GM12878 (cell line): Measurements from ENCODE around the gene DCAF6. TPM values are rescaled to one million over a fixed set of nuclear protein-coding genes. Genes with fewer than 3 reads are reported as not detected.

ENCODE experiments used
- ATAC-seq: fragments of 200-7000 bp; cut with Tn5 transposase; 3 replicates; pipeline ENCODE4 v1.9.1; 2020; ENCODE audit warnings: mild to moderate bottlenecking, moderate library complexity
- BruUV-seq: library from RNA; stranded (reverse); fragments of 400-500 nt; replicated peaks from 2 replicates; lab custom pipeline; 2021; lab: Mats Ljungman, UMichigan
- CTCF ChIA-PET: fragments of 300-600 bp; sonication (Branson Sonifier 250); formaldehyde crosslinking; extraction: SDS; loops from one replicate; lab custom pipeline; 2021; ENCODE audit warnings: inconsistent platforms; lab: Yijun Ruan, JAX
- POLR2A ChIA-PET: fragments of 350-600 bp; formaldehyde crosslinking; extraction: SDS; loops from one replicate; lab custom pipeline; 2021; ENCODE audit warnings: inconsistent platforms; lab: Charles Lee
- RAD21 ChIA-PET: fragments of 300-600 bp; sonication (Branson Sonifier 250); formaldehyde crosslinking; loops from one replicate; lab custom pipeline; 2023; ENCODE audit warnings: antibody characterized with exemption; ENCODE audit not compliant: unreplicated experiment; lab: Charles Lee
- SMC1A ChIA-PET: fragments of 300-600 bp; sonication (Branson Sonifier 250); formaldehyde crosslinking; loops from one replicate; lab custom pipeline; 2023; ENCODE audit not compliant: unreplicated experiment, uncharacterized antibody; lab: Charles Lee
- DNase-seq: peaks from one replicate; pipeline ENCODE4 v3.0.0-alpha.2; 2011; ENCODE audit warnings: low read depth, low spot score
- FAIRE-seq: peaks from 3 replicates; lab custom pipeline; 2011; peaks lifted over from hg19 to GRCh38; lab: Jason Lieb, UNC
- H2AFZ ChIP-seq: 2 replicates; pipeline ENCODE4 v1.6.0; 2011; ENCODE audit warnings: low read depth, low read length, control low read depth; ENCODE audit not compliant: control insufficient read depth
- H3K27ac ChIP-seq: 2 replicates; pipeline ENCODE4 v1.5.1; 2011; ENCODE audit warnings: control low read depth; ENCODE audit not compliant: control insufficient read depth, insufficient read depth
- H3K27me3 ChIP-seq, 2 experiments: replicated peaks in 1 of 2; 2 replicates each; pipeline versions ENCODE4 v1.6.0 to v1.6.1; 2011; ENCODE audit warnings: low read length in 1 of 2; ENCODE audit not compliant: control insufficient read depth in 2 of 2, insufficient read depth in 2 of 2
- H3K36me3 ChIP-seq, 2 experiments: 2 replicates each; pipeline ENCODE4 v1.5.1; 2011; ENCODE audit warnings: low read length in 1 of 2; ENCODE audit not compliant: control insufficient read depth in 2 of 2, insufficient read depth in 2 of 2
- H3K4me1 ChIP-seq: 2 replicates; pipeline ENCODE4 v1.6.1; 2011; ENCODE audit warnings: mild to moderate bottlenecking, low read length, moderate library complexity, mixed read lengths; ENCODE audit not compliant: control insufficient read depth, insufficient read depth
- H3K4me2 ChIP-seq: 2 replicates; pipeline ENCODE4 v1.6.0; 2011; ENCODE audit warnings: control low read depth; ENCODE audit not compliant: control insufficient read depth, insufficient read depth
- H3K4me3 ChIP-seq: fragments of 200-600 bp; sonication (generic); 2 replicates; pipeline ENCODE4 v1.5.1; 2016
- H3K79me2 ChIP-seq: 2 replicates; pipeline ENCODE4 v1.6.0; 2011; ENCODE audit warnings: low read length; ENCODE audit not compliant: control insufficient read depth, insufficient read depth
- H3K9ac ChIP-seq: 2 replicates; pipeline ENCODE4 v1.8.0; 2011; ENCODE audit warnings: low read length, control low read depth, mixed read lengths; ENCODE audit not compliant: control insufficient read depth, insufficient read depth
- H3K9me3 ChIP-seq: replicated peaks from 3 replicates; pipeline ENCODE4 v1.5.1; 2011; ENCODE audit warnings: mild to moderate bottlenecking, low read length; ENCODE audit not compliant: control insufficient read depth, insufficient read depth
- H4K20me1 ChIP-seq: 2 replicates; pipeline ENCODE4 v1.6.0; 2011; ENCODE audit not compliant: control insufficient read depth, insufficient read depth
- BHLHE40 ChIP-seq, 2 experiments: fragments of 450-650 bp in 1 of 2; IDR thresholded peaks; 2 replicates each; pipeline ENCODE4 v1.6.1; 2011 to 2017; ENCODE audit warnings: low read depth in 2 of 2, borderline replicate concordance in 1 of 2, improper control_type of control experiment in 1 of 2, low read length in 1 of 2, mild to moderate bottlenecking in 1 of 2
- CEBPB ChIP-seq, 2 experiments: fragments of 150-350 bp in 1 of 2; IDR thresholded peaks; 2 replicates each; pipeline ENCODE4 v1.6.1; 2012 to 2014; ENCODE audit warnings: low read depth in 2 of 2, low read length in 2 of 2, borderline replicate concordance in 1 of 2, inconsistent platforms in 1 of 2
- EED ChIP-seq: sonication (generic); IDR thresholded peaks from 2 replicates; pipeline ENCODE4 v1.6.1; 2016; ENCODE audit warnings: antibody characterized with exemption, low read depth
- FOXK2 ChIP-seq: fragments of 450-650 bp; IDR thresholded peaks from 2 replicates; pipeline ENCODE4 v1.6.1; 2017; ENCODE audit warnings: mild to moderate bottlenecking, moderate library complexity
- IRF3 ChIP-seq: fragments of 450-650 bp; IDR thresholded peaks from 2 replicates; pipeline ENCODE4 v1.6.1; 2014; ENCODE audit warnings: mild to moderate bottlenecking
- MAX ChIP-seq: IDR thresholded peaks from 2 replicates; pipeline ENCODE4 v1.6.1; 2012; ENCODE audit warnings: low read depth, low read length, improper control_type of control experiment
- MEF2B ChIP-seq: fragments of 450-650 bp; IDR thresholded peaks from 2 replicates; pipeline ENCODE4 v1.6.1; 2018; ENCODE audit warnings: mild to moderate bottlenecking, moderate library complexity; ENCODE audit not compliant: partially characterized antibody, poor library complexity, severe bottlenecking
- RELA ChIP-seq: fragments of 450-650 bp; IDR thresholded peaks from 2 replicates; pipeline ENCODE4 v1.8.0; 2014; ENCODE audit warnings: borderline replicate concordance; ENCODE audit not compliant: partially characterized antibody
- SREBF1 ChIP-seq: IDR thresholded peaks from 2 replicates; pipeline ENCODE4 v1.6.1; 2012; ENCODE audit warnings: mild to moderate bottlenecking, low read length
- SUZ12 ChIP-seq: fragments of 200-600 bp; sonication (generic); IDR thresholded peaks from one replicate; pipeline ENCODE4 v1.6.1; 2018; ENCODE audit warnings: antibody characterized with exemption, mild to moderate bottlenecking; ENCODE audit not compliant: unreplicated experiment
- TCF12 ChIP-seq: IDR thresholded peaks from 2 replicates; pipeline ENCODE4 v1.6.1; 2011; ENCODE audit warnings: low read depth, mild to moderate bottlenecking, low read length
- TCF3 ChIP-seq: IDR thresholded peaks from 2 replicates; pipeline ENCODE4 v1.6.1; 2012; ENCODE audit warnings: low read depth, mild to moderate bottlenecking, low read length, borderline replicate concordance; ENCODE audit not compliant: insufficient read depth
- WRNIP1 ChIP-seq: IDR thresholded peaks from 2 replicates; pipeline ENCODE4 v1.6.1; 2011; ENCODE audit warnings: low read depth, low read length, improper control_type of control experiment, borderline replicate concordance
- YY1 ChIP-seq: IDR thresholded peaks from 2 replicates; pipeline ENCODE4 v1.6.1; 2011; ENCODE audit warnings: low read depth, mild to moderate bottlenecking, low read length
- WGBS: methylation state at CpG from one replicate; pipeline ENCODE4 v1.1.6; 2016; ENCODE audit warnings: low lambda C conversion rate; ENCODE audit not compliant: insufficient replicate concordance, insufficient coverage; ENCODE audit errors: missing lambda C conversion rate; 5-methylcytosine and 5-hydroxymethylcytosine counted together
- in situ Hi-C: fragments of 300-500 bp; cut with MboI; formaldehyde crosslinking; loops from 9 replicates; pipeline ENCODE4 v1.14.3; 2018; ENCODE audit warnings: mixed read lengths
- intact Hi-C: fragments of 100-400 bp; cut with micrococcal nuclease; formaldehyde crosslinking; loops from one replicate; pipeline ENCODE4 v1.14.2; 2022; ENCODE audit not compliant: unreplicated experiment
- polyA plus RNA-seq, 11 experiments: library from polyadenylated mRNA; depleted of rRNA in 4 of 11; unstranded in 6 of 11; stranded (reverse) in 5 of 11; fragments of >200 nt; fragmentation: Nextera tagmentation in 4 of 11; fragmentation: Illumina TruSeq in 1 of 11; extraction: Ambion mirVana in 4 of 11; extraction: Trizol in 1 of 11; gene quantifications; 1 replicate in 1 of 11; 2 replicates in 10 of 11; pipeline versions ENCODE4 v1.2.1 to v1.2.3, GENCODE V29; 2011 to 2016; ENCODE audit warnings: inconsistent platforms in 2 of 11, missing spikeins in 2 of 11, low read depth in 1 of 11
- total RNA-seq, 4 experiments: library from RNA; depleted of rRNA in 3 of 4; stranded (reverse); fragments of >200 nt in 3 of 4; fragmentation: Illumina TruSeq in 1 of 4; extraction: Trizol in 1 of 4; gene quantifications; 2 replicates each; pipeline versions ENCODE4 v1.2.1 to v1.2.3, GENCODE V29; 2013 to 2021

Gene DCAF6
- total and polyA plus RNA-seq, 10 of the 15 experiments (the other 5 are each of a cell fraction or from before 2014, with no cell fraction given): 11.4 to 62.7 (median 33.0) TPM

- ChIA-PET CTCF (no interaction called here), SMC1A (interaction anchor here (1.8 kb wide), 1 partner anchor 9 kb away, joined by 10 read pairs; no protein-coding TSS in a partner anchor), POLR2A (no interaction called here), RAD21 (no interaction called here)
- H3K4me3 ChIP-seq: no peak overlapping the region
- no peak for FAIRE-seq
- no peak for TF ChIP-seq MEF2B
- TF ChIP-seq MAX: no peak
- no peak for TF ChIP-seq SUZ12
- no peak for TF ChIP-seq EED
- no peak for TF ChIP-seq WRNIP1
- no peak for TF ChIP-seq TCF12
- no peak for TF ChIP-seq BHLHE40 (IDR thresholded peaks at IDR 0.05; ENCODE audit: borderline replicate concordance in 1 of 2, low read depth in 2 of 2, low read length in 1 of 2)
- TF ChIP-seq IRF3: no peak
- TF ChIP-seq YY1: no peak
- no peak for TF ChIP-seq RELA
- TF ChIP-seq CEBPB (IDR thresholded peaks at IDR 0.05; ENCODE audit: borderline replicate concordance in 1 of 2, low read depth in 2 of 2, low read length in 2 of 2): no peak
- no peak for TF ChIP-seq FOXK2
- TF ChIP-seq SREBF1: no peak
- no peak for TF ChIP-seq TCF3
- H3K9ac ChIP-seq: no peak overlapping the region
- intact Hi-C loops: no loop called here
- no peak for DNase-seq
- no peaks in the 10 kb centered on the region for H3K9me3 ChIP-seq
- H3K4me2 ChIP-seq: no peak overlapping the region
- ATAC-seq: no peak
- no peak overlapping the region for H2AFZ ChIP-seq
- in situ Hi-C loops: no loop called here
- no peak overlapping the region for H3K27ac ChIP-seq
- 0 out of 4 replicates have a peak, but pooled peaks cover 0 to 1% of the 10 kb centered on the region in 2 experiments for H3K27me3 ChIP-seq
- BruUV-seq: no TSS peak
- WGBS: 57% methylated on average over 14 of the region's 14 CpGs
- no peaks in the 10 kb centered on the region for H3K4me1 ChIP-seq
- H3K79me2 ChIP-seq: no peaks in the 10 kb centered on the region
- no peaks in the 10 kb centered on the region for H4K20me1 ChIP-seq
- no peaks in the 10 kb centered on the region for H3K36me3 ChIP-seq
Measured at GRCh38 chr1:168090395-168090794, 153.9 kb downstream of the DCAF6 start.
